Measurements from ENCODE around the gene SLC7A8. TPM values are rescaled to one million over a fixed set of nuclear protein-coding genes. Genes with fewer than 3 reads are reported as not detected.
"Not testable (repeated sequence)": the region's sequence is repeated elsewhere in the genome, so short reads cannot be mapped to it uniquely, and the experiment has no call there.

SLC7A8 gene
- total and polyA plus RNA-seq, 8 donors: 1.2 to 102 (median 32.0) TPM

DNA sequence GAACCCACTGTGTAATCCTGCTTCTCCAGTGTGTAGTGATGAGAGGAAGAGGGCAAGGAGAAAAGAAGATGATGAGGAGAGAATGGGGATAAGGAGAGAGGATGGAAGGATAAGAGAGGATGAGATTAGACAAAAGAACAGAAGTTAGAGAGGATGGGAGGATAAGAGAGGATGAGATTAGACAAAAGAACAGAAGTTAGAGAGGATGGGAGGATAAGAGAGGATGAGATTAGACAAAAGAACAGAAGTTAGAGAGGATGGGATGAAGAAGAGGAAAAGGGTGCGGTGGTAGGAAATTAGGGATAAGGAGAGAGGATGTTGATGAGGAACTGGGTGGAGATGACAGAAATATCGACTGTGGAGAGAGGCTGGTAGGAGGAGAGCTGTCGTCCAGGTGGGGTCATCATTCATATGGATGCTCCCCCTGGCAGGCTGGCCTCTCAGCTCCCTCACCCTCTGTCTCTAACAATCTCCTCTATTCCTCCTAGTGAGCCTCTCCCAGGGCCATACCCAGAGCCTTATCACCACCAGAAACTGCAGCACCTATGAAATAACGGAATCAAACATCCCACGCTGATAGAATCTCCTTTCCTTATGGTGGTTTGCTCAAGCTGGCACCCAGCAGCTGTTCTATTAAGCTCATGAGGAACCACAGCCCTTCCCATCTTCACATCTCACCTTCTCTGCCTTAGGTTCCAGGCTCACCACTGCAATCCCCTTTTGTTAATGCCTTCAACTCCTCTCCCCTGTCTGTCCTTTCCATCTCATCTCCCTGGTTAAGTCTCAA is 72.7 kb downstream of the SLC7A8 start:
- Histone ChIP-seq H3K27ac (no peak overlapping the region), H3K4me1 (peaks cover 0 to 30% (median 9%) of the 10 kb centered on the region in 4 donors), H3K36me3 (no peaks in the 10 kb centered on the region), H3K27me3 (peaks cover 0 to 60% (median 16%) of the 10 kb centered on the region in 3 donors), H3K4me3 (no peak overlapping the region), H3K9me3 (no peaks in the 10 kb centered on the region)
- no peak for DNase-seq
- TF ChIP-seq POLR2AphosphoS5 (IDR thresholded peaks at IDR 0.05) (no peak), CTCF (IDR thresholded peaks at IDR 0.05) (no peak), POLR2A (IDR thresholded peaks at IDR 0.05) (no peak), EP300 (IDR thresholded peaks at IDR 0.05) (no peak)
- intact Hi-C loops (cut with DNase I; ENCODE audit: low total_unique reads): no loop called here
- 45 to 58% (median 51%) methylated on average over 5 of the region's 5 CpGs for WGBS, 5 donors

- no peak for TF ChIP-seq POLR2A (IDR thresholded peaks at IDR 0.05)
- no peak for TF ChIP-seq POLR2AphosphoS5 (IDR thresholded peaks at IDR 0.05)
- no peak for TF ChIP-seq EP300 (IDR thresholded peaks at IDR 0.05)
- TF ChIP-seq CTCF (IDR thresholded peaks at IDR 0.05): no peak
- H3K4me1 ChIP-seq: peaks cover 0 to 23% (median 12%) of the 10 kb centered on the region in 4 donors
- H3K4me3 ChIP-seq: no peak overlapping the region
- intact Hi-C loops (cut with DNase I; ENCODE audit: low total_unique reads): no loop called here
- WGBS, 5 donors: 68 to 89% (median 86%) methylated on average over 1 of the region's 1 CpG
- H3K9me3 ChIP-seq: no peaks in the 10 kb centered on the region
- no peak for DNase-seq
- H3K36me3 ChIP-seq: no peaks in the 10 kb centered on the region
- no peak overlapping the region for H3K27ac ChIP-seq
- peaks cover 0 to 52% (median 16%) of the 10 kb centered on the region in 3 donors for H3K27me3 ChIP-seq
These were observed 73.7 kb downstream of the SLC7A8 start for GRCh38 chr14:23109769-23110168.

DNA sequence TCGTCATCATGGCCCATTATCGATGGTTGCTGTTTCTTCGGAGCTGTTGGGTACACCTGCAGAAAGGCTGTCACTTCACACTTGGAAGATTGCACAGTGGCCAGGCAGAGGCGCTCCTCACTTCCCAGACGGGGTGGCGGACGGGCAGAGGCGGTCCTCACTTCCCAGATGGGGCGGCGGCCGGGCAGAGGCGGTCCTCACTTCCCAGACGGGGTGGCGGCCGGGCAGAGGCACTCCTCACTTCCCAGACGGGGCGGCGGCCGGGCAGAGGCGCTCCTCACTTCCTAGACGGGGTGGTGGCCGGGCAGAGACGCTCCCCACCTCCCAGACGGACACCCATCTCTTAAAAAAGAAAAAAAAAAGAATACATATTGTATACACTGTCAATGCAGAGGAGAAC is 75.3 kb downstream of the SLC7A8 start:
- DNase-seq; H3K27ac ChIP-seq; H3K9me3 ChIP-seq; intact Hi-C loops (cut with DNase I; ENCODE audit: low total_unique reads); H3K4me3 ChIP-seq; H3K36me3 ChIP-seq: not testable (repeated sequence)
- WGBS, 5 donors: 91 to 92% (median 91%) methylated on average over 19 to 24 of the region's 24 CpGs
- Histone ChIP-seq H3K27me3 (peaks cover 0 to 36% (median 10%) of the 10 kb centered on the region in 3 donors), H3K4me1 (peaks cover 0 to 16% (median 4%) of the 10 kb centered on the region in 4 donors)

GRCh38 chr14:23107620-23108019 is 75.8 kb downstream of the SLC7A8 start:
- intact Hi-C loops (cut with DNase I; ENCODE audit: low total_unique reads); H3K9me3 ChIP-seq; H3K4me3 ChIP-seq; H3K27ac ChIP-seq; DNase-seq; H3K36me3 ChIP-seq: not testable (repeated sequence)
- 76 to 88% (median 81%) methylated on average over 2 to 5 of the region's 5 CpGs for WGBS, 5 donors
- H3K27me3 ChIP-seq: peaks cover 0 to 30% (median 10%) of the 10 kb centered on the region in 3 donors
- H3K4me1 ChIP-seq: peaks cover 0 to 12% (median under 1%) of the 10 kb centered on the region in 4 donors

DNA sequence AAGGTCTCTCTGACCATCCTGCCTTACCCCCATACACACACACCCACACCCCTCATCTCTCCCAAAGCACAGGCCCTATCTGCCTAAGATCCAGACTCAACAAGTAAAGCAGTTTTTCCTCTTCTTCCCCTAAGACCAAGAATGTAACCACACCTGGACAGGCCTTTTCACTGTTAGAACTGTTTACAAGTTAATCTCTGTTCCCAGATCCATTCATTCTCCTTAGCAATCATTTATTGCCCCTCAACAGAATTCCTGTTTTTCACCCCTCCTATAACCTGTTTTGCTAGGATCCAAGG is 76.8 kb downstream of the SLC7A8 start:
- Histone ChIP-seq H3K27ac (no peak overlapping the region), H3K27me3 (peaks cover 0 to 21% (median 10%) of the 10 kb centered on the region in 3 donors), H3K4me1 (peaks cover 0 to 10% (median 0%) of the 10 kb centered on the region in 4 donors), H3K36me3 (no peaks in the 10 kb centered on the region), H3K4me3 (no peak overlapping the region), H3K9me3 (no peaks in the 10 kb centered on the region)
- TF ChIP-seq EP300 (IDR thresholded peaks at IDR 0.05): no peak
- no peak for DNase-seq
- intact Hi-C loops (cut with DNase I; ENCODE audit: low total_unique reads): no loop called here

- Histone ChIP-seq H3K27ac (no peak overlapping the region), H3K27me3 (peaks cover 0 to 8% (median 5%) of the 10 kb centered on the region in 3 donors), H3K9me3 (no peaks in the 10 kb centered on the region), H3K4me3 (no peak overlapping the region), H3K36me3 (no peaks in the 10 kb centered on the region), H3K4me1 (peaks cover 0 to 10% (median 0%) of the 10 kb centered on the region in 4 donors)
- intact Hi-C loops (cut with DNase I; ENCODE audit: low total_unique reads): no loop called here
- no peak for DNase-seq
- TF ChIP-seq POLR2AphosphoS5 (IDR thresholded peaks at IDR 0.05) (no peak), EP300 (IDR thresholded peaks at IDR 0.05) (no peak), POLR2A (IDR thresholded peaks at IDR 0.05) (no peak), CTCF (IDR thresholded peaks at IDR 0.05) (no peak)
- 83 to 96% (median 88%) methylated on average over 4 of the region's 4 CpGs for WGBS, 5 donors
These were observed 78.1 kb downstream of the SLC7A8 start for GRCh38 chr14:23105348-23105824.
